Femur (tissue), 1 donor: Measurements from ENCODE around the gene MICAL2.
A peak's percentile ranks its signal among the peaks of the same experiment; 100 is the strongest.

Source experiments
- DNase-seq: peaks from one replicate; pipeline ENCODE4 v3.0.0-alpha.2; 2017

Gene MICAL2

DNA sequence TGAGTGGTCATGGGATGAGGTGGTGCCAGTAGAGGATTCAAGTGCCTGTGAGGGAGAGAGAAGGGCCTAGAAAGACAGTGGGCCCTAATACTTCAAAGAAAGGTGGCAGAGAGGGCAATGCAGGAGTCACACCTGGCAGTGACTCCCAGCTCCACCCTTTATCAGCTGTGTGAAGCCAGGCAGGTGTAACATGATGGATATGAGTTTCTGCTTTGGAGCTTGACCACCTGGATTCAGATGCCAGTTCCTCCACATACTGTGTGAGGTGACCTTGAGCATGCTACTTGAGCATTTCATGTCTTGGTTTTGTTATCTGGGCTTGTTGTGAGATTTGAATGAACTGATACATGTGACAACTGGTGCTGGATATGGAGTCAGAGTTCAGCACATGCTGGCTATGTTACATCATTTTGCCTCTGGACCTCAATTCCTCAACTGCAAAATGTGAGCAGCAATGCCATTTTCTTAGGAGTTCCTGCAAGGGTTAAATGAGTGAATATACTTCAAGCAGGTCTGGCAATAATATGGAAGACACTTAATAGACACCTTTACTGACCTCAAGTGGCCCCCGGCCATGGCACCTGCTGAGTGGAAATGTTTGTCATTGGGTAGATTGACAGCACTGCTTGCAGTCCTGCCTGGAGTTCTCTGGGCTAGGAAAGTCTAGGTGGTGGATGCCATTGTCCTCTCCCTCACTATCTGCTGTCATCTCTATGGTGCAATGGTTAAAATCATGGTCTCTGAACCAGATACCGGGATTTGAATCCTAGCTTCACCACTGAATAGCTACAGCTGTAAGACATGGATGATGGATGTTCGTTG lies 83.3 kb downstream of the MICAL2 start:
- DNase-seq, result no peak

DNA sequence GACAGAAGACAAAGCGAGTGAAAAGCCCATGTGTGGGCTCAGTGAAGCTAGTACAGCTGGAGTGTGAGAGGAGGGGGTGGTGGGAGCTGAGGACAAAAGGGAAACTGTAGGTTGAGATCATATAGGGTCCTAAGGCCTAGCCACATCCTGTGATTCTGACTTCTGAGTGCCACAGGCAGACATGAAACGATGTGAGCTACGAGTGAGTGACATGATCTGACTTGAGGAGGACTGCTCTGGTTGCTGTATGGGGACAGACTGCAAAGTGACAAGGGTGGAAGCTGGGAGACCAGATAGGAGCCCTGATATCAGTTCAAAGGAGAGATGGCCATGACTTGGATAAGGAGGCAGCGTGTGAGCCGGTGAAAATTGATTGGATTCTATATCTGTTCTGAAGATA lies 85.4 kb downstream of the MICAL2 start:
- no peak for DNase-seq

DNA sequence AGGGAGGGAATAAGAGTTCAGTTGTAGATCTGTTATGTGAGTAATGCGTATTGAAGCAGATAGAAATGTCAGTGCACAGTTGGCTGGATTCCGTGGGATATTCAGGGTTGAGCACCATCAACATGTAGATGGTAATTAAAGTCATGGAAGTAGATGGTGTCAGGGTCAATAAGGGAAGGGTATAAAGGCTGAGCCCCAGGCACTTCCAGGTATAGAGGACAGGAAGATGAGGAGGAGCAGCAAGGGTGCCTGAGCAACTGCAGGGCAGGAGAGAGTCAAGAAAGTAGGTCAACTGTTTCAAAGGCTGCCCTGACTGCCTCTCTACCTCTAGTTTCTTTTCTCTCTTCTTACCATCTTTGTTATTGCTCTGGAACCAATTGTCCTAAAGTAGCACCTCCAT lies 85.9 kb downstream of the MICAL2 start:
- no peak for DNase-seq

DNA sequence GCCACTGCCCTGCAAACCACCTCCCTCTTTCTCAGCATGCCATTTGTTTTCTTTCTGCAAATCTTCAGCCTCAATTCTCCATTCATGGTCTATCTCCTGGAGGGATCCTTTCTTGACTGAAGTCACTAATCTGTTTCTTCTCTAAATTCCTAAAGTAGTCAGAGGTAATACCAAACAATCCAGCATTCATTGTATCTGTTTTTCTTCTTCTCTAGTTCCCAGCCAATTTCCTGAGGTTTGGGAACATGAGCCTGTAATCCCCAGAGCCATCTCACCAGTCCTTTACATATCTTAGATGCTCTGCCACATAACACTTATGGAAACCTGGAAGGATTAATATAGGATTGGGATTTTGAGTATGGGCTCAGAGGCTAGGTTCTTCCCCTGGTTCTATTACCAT lies 86.5 kb downstream of the MICAL2 start:
- no peak for DNase-seq

DNA sequence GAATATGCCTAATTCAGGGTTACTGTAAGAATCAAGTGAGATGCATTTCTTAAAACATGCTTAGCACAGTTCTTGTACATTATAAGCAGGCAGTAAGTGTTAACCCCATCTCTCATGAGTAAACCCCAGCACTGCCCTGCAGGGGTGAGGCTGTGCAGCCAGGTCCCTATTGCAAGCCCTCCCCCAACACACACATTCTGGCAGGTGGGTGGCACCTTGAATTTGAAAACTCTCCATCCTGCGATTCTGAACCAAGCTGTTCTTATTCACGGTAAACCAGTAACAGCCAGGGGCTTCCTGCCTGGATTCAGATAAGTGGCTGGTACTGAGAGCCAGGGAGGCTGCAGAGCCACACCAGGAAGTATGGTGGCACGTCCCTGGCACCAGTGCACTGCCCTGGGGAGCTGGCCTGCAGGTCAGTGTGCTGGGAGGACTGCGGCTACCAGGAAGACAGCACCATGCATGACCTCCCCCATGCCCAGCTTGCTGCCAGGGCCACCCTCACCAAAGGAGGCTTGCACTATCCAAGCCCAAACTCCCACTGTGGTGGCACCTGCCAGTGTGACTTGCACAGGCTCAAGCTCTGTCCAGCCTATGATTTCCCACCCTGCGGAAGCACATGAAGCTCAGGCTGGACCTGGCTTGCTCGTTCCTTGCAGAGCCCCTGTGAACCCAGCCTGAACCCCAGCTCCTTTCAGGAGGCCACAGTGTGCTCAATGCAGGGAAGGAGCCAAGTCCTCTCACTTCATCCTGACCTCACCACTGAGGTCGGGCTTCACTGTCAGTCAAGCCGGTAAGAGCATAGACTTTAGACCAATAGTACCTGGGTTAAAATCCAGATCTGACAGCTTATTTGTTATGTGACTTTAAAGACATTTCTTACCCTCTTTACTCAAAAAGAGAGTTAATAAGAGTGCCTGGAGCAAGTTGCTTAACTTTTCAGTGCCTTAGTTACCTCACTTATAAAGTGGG lies 88.1 kb downstream of the MICAL2 start:
- DNase-seq, result no peak

DNA sequence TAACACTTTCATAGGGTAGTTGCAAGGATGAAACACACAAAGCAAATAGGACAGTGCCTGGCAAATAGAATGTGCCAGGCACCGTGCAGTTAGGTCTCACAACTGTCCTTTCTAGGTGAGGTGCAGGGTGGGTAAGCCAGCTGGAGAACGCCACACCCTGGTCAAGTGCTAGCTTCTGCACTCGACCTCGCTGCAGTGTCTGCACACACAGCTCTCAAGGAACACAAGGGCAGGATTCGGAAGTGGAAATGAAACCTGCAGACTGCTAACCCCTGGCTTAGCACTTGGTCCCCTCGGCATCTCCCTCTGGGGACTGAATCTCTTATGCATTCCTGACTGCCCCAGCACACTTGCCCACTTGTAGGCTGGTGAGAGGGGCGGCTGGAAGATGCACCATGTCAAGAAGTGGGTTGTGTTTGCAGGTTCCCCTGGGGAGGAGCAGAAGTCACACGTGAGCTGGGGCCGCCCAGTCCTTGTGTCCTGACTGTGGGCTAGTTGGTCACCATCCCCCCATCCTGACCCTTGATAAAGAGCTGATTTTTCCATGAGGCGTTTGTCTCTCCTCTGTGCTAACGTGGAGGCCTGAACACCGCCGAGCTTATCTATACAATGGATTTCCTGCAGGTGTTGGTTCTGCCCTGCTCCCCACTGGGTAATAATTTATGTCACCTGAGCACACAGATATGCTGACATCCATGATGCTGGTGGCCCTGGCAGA lies 89.0 kb downstream of the MICAL2 start:
- no peak for DNase-seq

DNA sequence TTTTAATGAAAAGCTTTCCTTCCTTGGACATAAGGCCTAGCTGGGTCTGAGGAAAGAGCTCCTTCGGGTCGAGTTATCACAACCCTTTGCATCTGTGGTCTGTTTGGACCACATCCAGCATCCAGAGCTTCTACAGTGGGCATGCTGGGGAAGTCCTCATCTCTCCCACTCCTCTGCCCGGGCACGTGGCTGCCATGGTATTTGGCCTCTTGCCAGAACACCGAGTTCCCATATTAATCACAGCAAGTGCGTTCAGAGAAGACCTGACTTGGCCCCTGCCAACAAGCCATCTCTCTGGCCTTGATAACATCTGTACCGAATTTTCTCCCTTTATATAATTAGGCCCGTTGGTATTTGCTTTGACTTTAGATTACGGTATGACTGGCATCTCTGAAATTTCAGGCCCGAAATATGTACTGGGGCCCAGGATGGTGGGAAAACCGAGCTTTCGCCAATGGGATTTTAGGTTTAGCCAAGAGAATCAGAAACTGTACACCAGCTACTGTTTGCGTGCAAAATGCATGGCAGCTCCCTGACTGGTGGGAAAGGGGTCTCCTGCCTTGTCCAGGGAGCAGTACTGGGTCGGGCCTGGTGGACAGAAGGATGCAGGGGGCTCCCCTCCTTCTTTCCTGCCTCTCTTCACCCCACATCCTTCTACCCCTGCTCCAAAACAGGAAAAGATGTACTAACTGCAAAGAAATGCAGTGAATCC lies 90.0 kb downstream of the MICAL2 start:
- DNase-seq, result peak; percentile 74

DNA sequence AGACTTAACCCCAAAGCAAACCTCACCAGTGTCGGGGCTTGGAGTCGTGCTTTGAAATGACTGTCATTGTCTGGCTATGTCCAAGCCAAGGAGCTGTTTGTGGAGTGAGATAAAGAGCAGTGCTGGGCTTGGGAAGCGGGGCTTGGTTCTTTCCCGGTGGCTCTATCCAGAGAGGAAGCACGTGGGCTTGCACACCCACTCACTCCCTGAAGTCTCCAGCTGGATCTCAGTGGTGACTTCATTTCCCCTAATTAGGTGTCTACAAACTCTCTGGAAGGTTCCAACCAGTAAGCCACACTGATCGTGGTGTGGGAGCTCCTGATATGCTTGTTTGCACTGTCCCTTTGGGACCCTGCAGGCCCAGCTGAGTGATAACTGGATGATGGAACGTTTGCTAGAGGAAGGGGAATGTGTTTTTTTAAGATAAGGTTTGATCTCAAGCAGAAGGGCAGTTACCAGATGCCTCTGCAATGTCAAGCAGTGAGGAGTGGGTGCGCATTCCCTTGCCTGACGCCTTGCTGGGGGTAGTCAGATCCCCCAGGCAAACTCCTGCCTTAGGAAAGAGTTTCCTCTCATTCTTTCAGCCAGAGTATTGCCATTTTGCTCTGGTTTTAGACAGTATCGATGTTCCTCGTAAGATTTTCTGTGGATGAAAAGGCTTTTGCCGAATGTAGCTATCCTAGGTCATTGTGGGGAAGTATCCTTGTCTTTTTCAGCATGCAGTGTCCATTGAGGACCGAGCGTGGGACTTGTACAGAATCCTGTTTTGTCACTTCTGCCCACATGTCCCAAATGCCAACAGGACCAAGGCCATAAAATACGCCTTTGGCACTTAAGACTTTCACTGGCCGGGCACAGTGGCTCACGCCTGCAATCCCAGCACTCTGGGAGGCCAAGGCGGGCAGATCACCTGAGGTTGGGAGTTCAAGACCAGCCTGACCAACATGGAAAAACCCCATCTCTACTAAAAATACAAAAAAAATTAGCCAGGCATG lies 90.9 kb downstream of the MICAL2 start:
- peak; percentile 63 for DNase-seq

DNA sequence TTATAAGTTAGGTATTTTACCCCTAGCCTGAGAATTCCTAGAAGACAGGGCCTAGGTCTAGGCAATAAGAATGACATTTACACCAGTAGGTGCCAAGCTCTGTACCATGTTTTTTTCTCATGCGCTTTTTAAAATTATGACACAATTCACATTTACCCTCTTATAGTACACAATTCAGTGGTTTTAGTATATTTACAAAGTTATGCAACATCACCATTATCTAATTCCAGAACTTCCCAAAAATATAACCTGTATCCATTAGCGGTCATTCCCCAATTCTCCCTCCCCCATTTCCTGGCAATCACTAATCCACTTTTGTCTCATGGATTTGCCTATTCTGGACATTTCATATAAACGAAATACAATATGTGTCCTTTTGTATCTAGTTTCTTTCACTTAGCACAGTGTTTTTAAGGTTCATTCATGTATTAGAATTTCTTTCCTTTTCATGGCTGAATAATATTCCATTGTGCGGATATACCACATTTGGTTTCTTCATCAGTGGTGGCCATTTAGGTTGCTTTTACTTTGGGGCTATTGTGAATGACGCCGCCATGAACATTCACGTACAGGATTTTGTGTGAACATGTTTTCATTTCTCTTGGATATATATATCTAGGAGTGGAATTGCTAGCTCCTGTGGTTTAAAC lies 92.4 kb downstream of the MICAL2 start:
- no peak for DNase-seq

DNA sequence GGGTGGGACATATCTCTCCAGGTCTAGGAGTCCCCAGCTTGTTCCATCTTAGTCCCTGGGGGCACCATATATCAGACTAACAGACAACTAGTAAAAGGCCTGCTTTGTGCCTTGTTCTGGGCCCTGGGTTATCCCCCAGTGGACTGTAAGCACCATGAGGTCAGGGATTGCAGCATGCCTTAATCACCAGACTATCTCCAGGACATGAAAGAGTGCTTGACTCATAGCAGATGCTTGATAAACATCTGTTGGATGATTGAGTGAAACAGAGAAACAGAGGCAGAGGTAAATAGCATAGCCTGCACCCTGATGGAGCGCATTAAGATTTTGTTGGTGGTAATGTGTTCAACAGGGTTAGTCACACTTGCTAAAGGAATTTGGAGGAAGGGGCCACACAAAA lies 94.1 kb downstream of the MICAL2 start:
- DNase-seq, result no peak

DNA sequence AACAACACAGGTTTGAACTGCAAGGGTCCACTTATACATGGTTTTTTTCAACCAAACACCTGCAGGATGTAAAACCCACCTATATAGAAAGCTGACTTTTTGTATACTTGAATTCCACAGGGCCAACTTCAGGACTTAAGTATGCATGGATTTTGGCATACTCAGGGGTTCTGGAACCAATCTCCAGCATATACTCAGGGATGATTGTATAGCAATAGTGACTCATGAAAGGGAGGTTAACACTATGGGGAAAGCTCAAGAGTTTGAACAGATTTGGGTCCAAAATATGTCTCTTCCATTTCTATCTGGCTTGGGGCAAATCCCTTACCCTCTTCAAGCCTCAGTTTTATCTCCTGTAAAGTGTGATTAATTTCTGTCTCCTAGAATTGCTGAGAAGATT lies 94.9 kb downstream of the MICAL2 start:
- DNase-seq, result no peak

DNA sequence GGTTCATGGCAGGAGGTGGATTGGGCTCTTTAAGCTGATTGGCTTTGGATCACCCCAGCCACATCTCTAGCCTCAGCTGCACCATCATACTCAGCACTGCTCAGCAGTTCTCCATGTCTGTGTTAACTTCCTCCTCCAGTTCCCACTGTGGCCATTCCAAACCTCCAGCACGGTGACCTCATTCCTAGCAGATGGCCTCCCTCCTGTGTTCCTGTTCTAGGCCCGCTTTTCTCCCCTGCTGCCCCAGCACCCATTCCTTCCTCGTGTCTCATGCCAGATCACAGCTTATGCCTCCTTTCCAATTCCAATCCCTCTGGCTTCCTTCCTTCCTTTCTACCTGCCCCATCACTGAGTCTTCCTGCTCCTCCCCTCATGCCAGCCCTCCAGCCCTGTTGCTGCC lies 96.1 kb downstream of the MICAL2 start:
- DNase-seq, result no peak

DNA sequence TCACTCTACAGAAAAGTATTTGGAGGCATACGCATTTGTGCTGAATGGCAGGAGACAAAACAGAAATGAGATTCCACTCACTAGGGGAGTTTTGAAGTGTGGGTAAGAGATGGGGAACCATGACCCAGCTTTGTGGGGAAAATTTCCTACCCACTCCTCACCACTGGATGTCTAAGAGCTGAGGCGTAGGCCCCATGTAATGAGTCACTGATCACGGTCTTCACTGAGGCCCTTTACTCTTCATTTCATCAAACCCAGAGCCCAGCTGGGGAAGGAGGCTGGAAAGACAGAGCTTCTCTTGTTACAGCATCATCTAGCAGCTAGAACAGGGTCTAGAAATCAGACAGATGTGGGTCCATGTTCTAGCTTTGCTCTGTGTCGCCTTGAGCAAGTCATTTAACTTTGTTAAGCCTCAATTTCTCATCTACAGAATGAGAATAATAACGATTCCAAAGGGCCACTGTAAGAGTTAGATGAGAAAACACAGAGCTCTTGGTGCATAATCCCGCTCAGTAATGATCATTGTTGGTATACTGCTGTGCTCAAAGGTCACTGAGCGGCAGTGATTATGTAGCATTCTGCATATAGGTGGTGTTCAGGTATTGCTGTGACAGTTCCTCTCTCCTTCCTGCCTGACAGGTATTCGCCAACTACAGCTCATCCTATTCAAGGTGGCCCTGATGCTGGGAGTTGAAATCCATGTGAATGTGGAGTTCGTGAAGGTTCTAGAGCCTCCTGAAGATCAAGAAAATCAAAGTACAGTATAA lies 97.2 kb downstream of the MICAL2 start:
- no peak for DNase-seq

DNA sequence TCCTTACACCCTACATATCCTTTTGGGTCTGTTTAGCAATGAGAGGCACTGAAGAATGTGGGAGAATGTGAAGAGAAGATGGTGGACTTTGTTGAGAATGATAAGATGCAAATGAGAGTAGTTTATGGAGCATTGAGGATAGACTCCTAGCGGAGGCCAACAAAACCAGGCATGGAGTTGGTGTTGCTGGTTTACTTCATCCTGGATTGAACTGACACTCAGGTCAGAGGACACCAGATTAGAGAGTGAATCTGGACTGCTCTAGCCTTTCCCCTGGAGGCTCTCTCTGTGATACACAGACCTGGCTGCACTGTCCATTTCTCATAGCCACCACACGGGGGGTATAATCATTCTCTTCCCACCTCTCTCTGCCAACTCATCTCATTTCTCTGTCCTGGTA lies 98.7 kb downstream of the MICAL2 start:
- no peak for DNase-seq

DNA sequence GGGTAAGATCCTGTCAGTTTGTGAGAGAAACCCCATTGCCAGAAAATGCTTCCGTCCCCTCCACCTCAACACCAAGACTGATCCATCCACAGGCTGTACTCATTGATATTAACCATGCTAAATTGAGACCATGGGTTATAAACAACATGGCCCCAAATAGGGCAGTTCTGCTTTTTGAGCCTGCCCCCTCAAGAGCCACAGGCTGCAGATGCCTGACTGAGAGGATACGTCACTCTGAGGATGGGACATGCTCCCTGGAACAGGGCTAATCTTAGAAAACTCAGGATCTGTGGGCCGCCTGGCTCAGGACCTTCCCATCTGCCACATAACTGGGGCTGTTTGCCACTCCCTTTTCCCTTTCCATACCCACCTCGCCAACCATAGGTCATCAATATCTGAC lies 99.8 kb downstream of the MICAL2 start:
- DNase-seq, result no peak

DNA sequence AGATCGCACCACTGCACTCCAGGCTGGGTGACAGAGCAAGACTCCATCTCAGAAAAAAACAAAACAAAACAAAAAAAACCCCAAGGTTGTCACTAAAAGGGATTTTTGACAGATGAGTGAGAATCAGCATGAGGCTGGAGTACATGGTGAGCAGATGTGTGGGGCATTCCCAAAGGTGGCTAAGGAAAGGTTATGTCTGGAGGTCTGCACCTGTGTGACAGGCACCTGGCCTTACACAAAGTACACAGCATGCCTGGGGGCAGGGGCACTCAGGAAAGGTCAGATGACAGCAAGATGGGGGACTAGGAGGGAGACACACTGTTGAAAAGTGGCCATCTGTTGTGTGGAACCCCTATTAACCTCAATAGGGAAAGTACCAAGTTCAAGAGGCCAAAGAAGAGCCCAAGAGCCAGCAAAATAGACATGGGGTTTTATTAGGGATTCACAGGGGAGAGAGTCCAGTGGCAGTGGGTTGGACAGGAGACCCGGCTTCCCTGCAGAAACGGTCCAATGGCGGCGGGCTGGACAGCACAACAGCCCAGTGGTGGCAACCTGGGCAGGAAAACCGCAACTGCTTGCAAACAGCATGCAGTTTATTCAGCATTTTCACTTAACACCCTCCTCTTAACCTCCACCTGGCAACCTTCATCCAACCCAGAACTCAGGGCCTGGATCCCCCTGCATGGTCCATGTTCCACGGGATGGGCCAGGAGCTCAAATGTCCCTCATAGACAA lies 101.1 kb downstream of the MICAL2 start:
- no peak for DNase-seq

DNA sequence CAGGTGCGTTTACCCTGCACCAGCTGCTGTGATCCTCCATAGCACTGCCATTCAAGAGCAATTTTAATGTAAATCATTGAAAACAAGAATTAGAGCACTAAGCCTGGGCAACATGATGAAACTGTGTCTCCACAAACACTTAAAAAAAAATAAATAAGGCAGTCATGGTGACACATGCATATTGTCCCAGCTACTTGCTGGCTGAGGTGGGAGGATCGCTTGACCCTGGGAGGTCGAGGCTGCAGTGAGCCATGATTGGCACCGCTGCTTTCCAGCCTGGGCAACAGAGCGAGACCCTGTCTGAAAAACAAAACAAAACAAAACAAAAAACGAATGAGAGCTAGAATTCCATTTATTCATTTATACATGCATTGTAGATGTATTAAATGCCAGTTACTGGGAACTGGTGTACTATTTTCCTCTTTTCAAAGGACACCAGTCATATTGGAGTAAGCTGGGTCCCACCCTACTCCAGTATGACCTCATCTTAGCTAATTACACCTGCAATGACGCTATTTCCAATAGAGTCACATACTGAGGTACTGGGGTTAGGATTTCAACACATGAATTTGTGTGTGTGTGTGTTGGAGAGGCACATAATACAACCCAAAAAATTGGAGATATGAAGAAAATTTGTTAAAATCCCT lies 101.9 kb downstream of the MICAL2 start:
- DNase-seq, result no peak

DNA sequence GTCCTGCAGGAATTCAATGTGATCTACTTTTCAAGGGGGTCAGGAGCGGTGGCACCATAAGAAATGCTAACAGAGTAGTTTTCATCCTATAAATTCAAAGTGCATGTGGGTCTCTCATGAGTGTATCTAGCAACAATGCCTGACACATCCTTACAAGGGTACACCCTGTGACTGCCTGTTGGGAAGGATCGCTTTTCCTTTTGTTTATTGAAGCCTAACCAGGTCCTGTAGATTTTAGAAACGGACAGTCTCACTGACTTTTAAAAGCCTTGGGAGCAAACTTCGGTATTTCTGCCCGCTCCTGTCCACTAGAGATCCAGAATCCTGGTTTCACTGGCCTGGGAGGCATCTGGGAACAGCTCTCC lies 102.4 kb downstream of the MICAL2 start:
- no peak for DNase-seq

DNA sequence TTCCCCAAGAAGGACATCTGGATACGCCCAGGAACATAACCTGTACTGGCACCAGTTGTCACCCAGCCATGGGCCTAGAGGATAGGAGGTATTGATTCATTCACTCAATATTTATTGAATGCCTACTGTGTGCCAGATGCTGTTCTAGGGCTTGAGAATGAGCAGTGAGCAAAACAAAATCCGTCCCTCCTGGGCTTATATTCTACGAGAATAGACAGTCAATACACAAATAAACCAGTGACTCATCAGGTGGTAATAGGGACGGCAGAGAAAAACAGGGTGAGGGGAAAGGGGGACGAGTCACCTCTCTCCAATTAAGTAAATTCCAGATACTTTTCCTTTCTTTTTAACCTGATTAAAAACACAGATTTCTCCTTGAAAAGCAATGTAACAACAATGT lies 103.5 kb downstream of the MICAL2 start:
- no peak for DNase-seq
